Kidney epithelial cell (primary cell): ENCODE data around the gene CNTNAP2. TPM values are rescaled to one million over a fixed set of nuclear protein-coding genes. Genes with fewer than 3 reads are reported as not detected.

Source experiments
- DNase-seq: peaks from one replicate; pipeline ENCODE4 v3.0.0-alpha.2; 2010; ENCODE audit warnings: low read depth
- H3K27me3 ChIP-seq: 2 replicates; pipeline ENCODE4 v1.6.0; 2011; ENCODE audit warnings: low read length; ENCODE audit not compliant: control insufficient read depth, insufficient read depth
- H3K36me3 ChIP-seq: 2 replicates; pipeline ENCODE4 v1.5.1; 2011; ENCODE audit warnings: low read length; ENCODE audit not compliant: control insufficient read depth, insufficient read depth
- H3K4me3 ChIP-seq: 2 replicates; pipeline ENCODE4 v1.5.1; 2011; ENCODE audit warnings: low read depth, mild to moderate bottlenecking, control low read depth, low read length
- CTCF ChIP-seq: IDR thresholded peaks from 2 replicates; pipeline ENCODE4 v1.5.1; 2011; ENCODE audit warnings: mild to moderate bottlenecking, moderate library complexity, low read length, control low read depth, inconsistent platforms; ENCODE audit not compliant: insufficient read depth, poor library complexity, severe bottlenecking
- total RNA-seq: library from RNA; depleted of rRNA; stranded (reverse); fragments of >200 nt; gene quantifications from 2 replicates; pipeline ENCODE4 v1.2.3, GENCODE V29; 2015

CNTNAP2 gene
- total RNA-seq, 1 donor from 2014 or later = 14.0 TPM

GRCh38 chr7:148104136-148104716, 1987.6 kb downstream of the CNTNAP2 start:
- H3K27me3 ChIP-seq = no peaks in the 10 kb centered on the region
- no peak overlapping the region for H3K4me3 ChIP-seq
- H3K36me3 ChIP-seq = no peaks in the 10 kb centered on the region
- TF ChIP-seq CTCF = no peak
- no peak for DNase-seq

GRCh38 chr7:148104924-148105323, 1988.3 kb downstream of the CNTNAP2 start:
- H3K27me3 ChIP-seq = no peaks in the 10 kb centered on the region
- no peak overlapping the region for H3K4me3 ChIP-seq
- H3K36me3 ChIP-seq = no peaks in the 10 kb centered on the region
- DNase-seq = no peak
- no peak for TF ChIP-seq CTCF

DNA sequence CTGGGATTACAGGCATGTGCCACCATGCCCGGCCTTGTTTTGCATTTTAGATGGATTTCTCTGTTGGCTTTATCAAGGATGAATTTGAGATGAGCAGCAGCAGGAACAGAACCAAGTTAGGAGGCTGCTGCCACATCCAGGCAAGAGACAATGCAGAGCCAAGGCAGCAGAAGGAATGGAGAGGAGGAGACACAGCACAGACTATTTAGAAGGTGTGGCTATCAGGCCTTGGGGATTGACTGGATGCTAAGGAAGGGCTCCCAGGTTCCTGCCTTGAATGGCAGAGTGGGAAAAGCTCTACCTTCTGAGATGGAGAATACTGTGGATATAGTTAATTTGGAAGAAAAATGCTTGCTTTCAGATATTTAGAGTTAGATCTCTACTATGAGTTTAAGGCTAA, 1989.3 kb downstream of the CNTNAP2 start:
- DNase-seq = no peak
- no peaks in the 10 kb centered on the region for H3K36me3 ChIP-seq
- no peak overlapping the region for H3K4me3 ChIP-seq
- no peaks in the 10 kb centered on the region for H3K27me3 ChIP-seq
- no peak for TF ChIP-seq CTCF

DNA sequence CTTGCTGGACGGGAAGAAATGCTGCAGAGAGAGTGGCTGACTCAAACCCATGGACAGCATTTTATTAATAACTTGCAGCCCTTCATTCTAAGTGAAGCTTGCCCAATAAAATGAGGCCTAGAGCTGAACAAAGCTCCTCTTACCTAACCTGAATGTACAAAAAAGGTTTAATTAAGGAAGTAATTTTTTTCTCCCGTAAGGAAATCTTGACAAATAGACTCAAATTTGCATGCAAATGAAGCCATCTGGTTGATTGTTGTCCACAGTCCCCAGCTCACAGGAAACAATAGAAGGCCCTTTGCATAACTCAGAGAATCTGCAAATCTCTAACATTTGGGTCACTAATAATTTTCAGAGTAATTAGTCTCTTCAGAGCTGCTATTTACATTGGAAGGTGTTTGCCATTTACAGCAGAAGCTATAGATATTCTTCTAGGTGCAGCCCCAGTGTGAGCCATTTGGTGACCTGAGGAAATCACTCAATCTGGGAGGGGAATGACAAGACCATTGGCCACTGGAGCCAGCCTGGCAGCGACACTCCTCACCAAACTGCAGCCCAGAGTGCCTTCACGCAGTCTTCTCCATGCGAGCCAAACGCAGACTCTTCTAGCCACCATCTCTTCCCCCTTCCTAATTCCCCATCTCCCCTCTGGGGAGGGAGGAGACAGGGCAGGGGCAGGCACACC, 1991.0 kb downstream of the CNTNAP2 start:
- no peak for DNase-seq
- Histone ChIP-seq H3K27me3 (no peaks in the 10 kb centered on the region), H3K4me3 (no peak overlapping the region), H3K36me3 (no peaks in the 10 kb centered on the region)
- TF ChIP-seq CTCF = no peak

GRCh38 chr7:148108381-148108780, 1991.8 kb downstream of the CNTNAP2 start:
- H3K36me3 ChIP-seq = no peaks in the 10 kb centered on the region
- no peak overlapping the region for H3K4me3 ChIP-seq
- TF ChIP-seq CTCF = no peak
- DNase-seq = no peak
- H3K27me3 ChIP-seq = no peaks in the 10 kb centered on the region
